HepG2 (cell line): ENCODE data around the gene INTS4. TPM values are rescaled to one million over a fixed set of nuclear protein-coding genes. Genes with fewer than 3 reads are reported as not detected.
A peak's percentile ranks its signal among the peaks of the same experiment; 100 is the strongest.

Experiments
- EHMT2 ChIP-seq: fragments of 200-600 bp; sonication (generic); IDR thresholded peaks from 2 replicates; pipeline ENCODE4 v1.7.0; 2017; ENCODE audit warnings: antibody characterized with exemption, low read depth, low read length, borderline replicate concordance
- FOXO1 ChIP-seq: sonication (generic); formaldehyde crosslinking; IDR thresholded peaks from 2 replicates; pipeline ENCODE4 v1.4.0; 2020; ENCODE audit warnings: missing genetic modification reagents
- KIAA2018 ChIP-seq: sonication (generic); formaldehyde crosslinking; IDR thresholded peaks from 2 replicates; pipeline ENCODE4 v1.5.0; 2020; ENCODE audit warnings: mild to moderate bottlenecking, missing genetic modification reagents, borderline replicate concordance
- MTA3 ChIP-seq: sonication (generic); formaldehyde crosslinking; IDR thresholded peaks from 2 replicates; pipeline ENCODE4 v1.4.0; 2020; ENCODE audit warnings: missing genetic modification reagents
- NAIF1 ChIP-seq: sonication (generic); formaldehyde crosslinking; IDR thresholded peaks from 2 replicates; pipeline ENCODE4 v1.5.0; 2020; ENCODE audit warnings: mild to moderate bottlenecking, missing genetic modification reagents, borderline replicate concordance
- NFE2 ChIP-seq: sonication (generic); formaldehyde crosslinking; IDR thresholded peaks from 2 replicates; pipeline ENCODE4 v1.4.0; 2020; ENCODE audit warnings: missing genetic modification reagents
- PAF1 ChIP-seq: IDR thresholded peaks from 2 replicates; pipeline ENCODE4 v1.6.1; 2016; ENCODE audit warnings: missing genetic modification reagents, missing compliant biosample characterization
- PBX3 ChIP-seq: sonication (generic); formaldehyde crosslinking; IDR thresholded peaks from 2 replicates; pipeline ENCODE4 v1.8.1; 2023; ENCODE audit warnings: missing genetic modification reagents, inconsistent platforms, borderline replicate concordance
- RXRB ChIP-seq: IDR thresholded peaks from 2 replicates; pipeline ENCODE4 v1.6.1; 2016; ENCODE audit warnings: borderline replicate concordance, missing genetic modification reagents, missing compliant biosample characterization
- SMARCC2 ChIP-seq: fragments of 450-650 bp; IDR thresholded peaks from 2 replicates; pipeline ENCODE4 v1.6.1; 2017; ENCODE audit warnings: antibody characterized with exemption, mild to moderate bottlenecking
- SPEN ChIP-seq: sonication (generic); formaldehyde crosslinking; IDR thresholded peaks from 2 replicates; pipeline ENCODE4 v1.5.1; 2020; ENCODE audit warnings: low read depth, mild to moderate bottlenecking, missing genetic modification reagents
- SYNCRIP ChIP-seq: fragments of 200-400 bp; formaldehyde crosslinking; IDR thresholded peaks from 2 replicates; pipeline ENCODE4 v1.6.1; 2018; ENCODE audit warnings: mild to moderate bottlenecking, low read depth, low read length; ENCODE audit not compliant: insufficient read depth
- ZKSCAN1 ChIP-seq: fragments of 150-350 bp; IDR thresholded peaks from 2 replicates; pipeline ENCODE4 v1.6.1; 2014; ENCODE audit warnings: low read length
- ZNF546 ChIP-seq: sonication (generic); formaldehyde crosslinking; conservative IDR thresholded peaks from 2 replicates; pipeline ENCODE4 v1.8.1; 2023; ENCODE audit warnings: mild to moderate bottlenecking, missing genetic modification reagents
- ZNF574 ChIP-seq: sonication (generic); formaldehyde crosslinking; IDR thresholded peaks from 2 replicates; pipeline ENCODE4 v1.4.0; 2020; ENCODE audit warnings: missing genetic modification reagents
- ZNF598 ChIP-seq: sonication (generic); formaldehyde crosslinking; IDR thresholded peaks from 2 replicates; pipeline ENCODE4 v1.5.1; 2020; ENCODE audit warnings: mild to moderate bottlenecking, missing genetic modification reagents, borderline replicate concordance
- ZNF644 ChIP-seq: IDR thresholded peaks from 2 replicates; pipeline ENCODE4 v1.6.1; 2016; ENCODE audit warnings: low read depth
- polyA plus RNA-seq, 8 experiments: library from polyadenylated mRNA; depleted of rRNA in 3 of 8; stranded (reverse) in 7 of 8; unstranded in 1 of 8; fragments of >200 nt; fragmentation: Illumina TruSeq in 4 of 8; extraction: Trizol in 4 of 8; gene quantifications; 2 replicates each; pipeline versions ENCODE4 v1.2.1 to v1.2.3, GENCODE V29; 2011 to 2016; ENCODE audit warnings: low read depth in 4 of 8, missing spikeins in 1 of 8, mixed read lengths in 1 of 8; ENCODE audit not compliant: insufficient read depth in 1 of 8
- total RNA-seq, 5 experiments: library from RNA; depleted of rRNA; stranded (reverse); fragments of >200 nt; fragmentation: Illumina TruSeq; extraction: Trizol; gene quantifications; 2 replicates each; pipeline ENCODE4 v1.2.3, GENCODE V29; 2016; ENCODE audit warnings: low read depth in 1 of 5

INTS4 gene
- total and polyA plus RNA-seq, 2 of the 13 experiments (the other 11 are each of a cell fraction or from before 2014, with no cell fraction given) = 37.3 to 44.8 TPM

- no peak for TF ChIP-seq KIAA2018
- TF ChIP-seq MTA3 (CRISPR knock-in tag) = no peak
- no peak for TF ChIP-seq PBX3
- TF ChIP-seq ZNF546 = 0 out of 2 replicates have a peak, but pooled peaks have one; percentile 66
- peak; percentile 80 for TF ChIP-seq SPEN (CRISPR knock-in tag)
- TF ChIP-seq EHMT2 = no peak
- no peak for TF ChIP-seq PAF1 (CRISPR knock-in tag)
- peak; percentile 75 for TF ChIP-seq ZNF574 (CRISPR knock-in tag)
- no peak for TF ChIP-seq NAIF1 (CRISPR knock-in tag)
- TF ChIP-seq SYNCRIP = no peak
- no peak for TF ChIP-seq RXRB (CRISPR knock-in tag)
- TF ChIP-seq ZKSCAN1 = no peak
- no peak for TF ChIP-seq NFE2
- 0 out of 2 replicates have a peak, but pooled peaks have one; percentile 25 for TF ChIP-seq ZNF644
- no peak; the same call in 1 of the 2 replicates for TF ChIP-seq ZNF598 (CRISPR knock-in tag)
- no peak for TF ChIP-seq FOXO1
- TF ChIP-seq SMARCC2 = no peak
Observed at GRCh38 chr11:78022397-78023396, 28.2 kb upstream of the INTS4 start, which contains the start of gene KCTD14 (continued).
